Measurements from ENCODE around the gene STK17A.

The STK17A gene

DNA sequence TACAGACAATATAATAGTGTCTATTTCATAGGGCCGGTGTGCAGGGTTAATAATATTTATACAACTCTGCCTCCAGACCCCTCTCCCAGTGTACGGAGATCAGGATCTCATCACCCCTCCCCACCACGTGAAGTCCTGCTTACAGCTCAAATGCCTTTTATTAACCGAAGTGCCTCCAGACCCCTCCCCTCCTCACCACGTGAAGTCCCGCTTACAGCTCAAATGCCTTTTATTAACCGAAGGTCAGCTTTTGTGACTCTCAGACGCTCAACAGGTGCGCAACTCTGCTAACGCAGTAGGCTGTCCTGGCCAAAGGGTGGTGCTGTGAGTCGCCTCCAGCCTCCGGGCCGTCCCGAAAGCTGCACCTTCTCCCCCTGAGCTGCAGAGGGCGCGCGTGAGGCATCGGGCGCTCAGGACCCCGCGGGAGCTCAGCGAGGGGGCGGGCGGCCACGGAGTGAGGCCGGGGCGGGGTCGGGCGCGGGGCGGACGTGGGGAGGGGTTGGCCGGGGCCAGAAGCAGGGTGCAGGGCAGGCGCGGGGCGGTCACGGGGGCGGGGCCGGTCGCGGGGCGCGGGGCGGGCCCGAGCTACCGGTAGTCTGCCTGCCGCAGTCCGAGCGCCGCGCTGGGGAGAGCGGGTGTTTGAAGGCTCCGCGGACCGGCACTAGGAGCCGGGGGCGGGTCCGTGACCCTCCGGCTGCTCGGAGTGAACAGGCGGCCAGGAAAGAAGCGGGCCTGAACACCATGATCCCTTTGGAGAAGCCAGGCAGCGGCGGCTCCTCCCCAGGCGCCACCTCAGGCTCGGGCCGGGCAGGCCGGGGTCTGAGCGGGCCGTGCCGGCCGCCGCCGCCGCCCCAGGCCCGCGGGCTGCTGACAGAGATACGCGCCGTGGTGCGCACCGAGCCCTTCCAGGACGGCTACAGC lies at the start of gene STK17A:
TSS of gene STK17A (plus strand) at position 606 of the 921 bp plus-strand sequence. CDS start at position 742, 136 bp downstream.
- peak; percentile 95 for DNase-seq

DNA sequence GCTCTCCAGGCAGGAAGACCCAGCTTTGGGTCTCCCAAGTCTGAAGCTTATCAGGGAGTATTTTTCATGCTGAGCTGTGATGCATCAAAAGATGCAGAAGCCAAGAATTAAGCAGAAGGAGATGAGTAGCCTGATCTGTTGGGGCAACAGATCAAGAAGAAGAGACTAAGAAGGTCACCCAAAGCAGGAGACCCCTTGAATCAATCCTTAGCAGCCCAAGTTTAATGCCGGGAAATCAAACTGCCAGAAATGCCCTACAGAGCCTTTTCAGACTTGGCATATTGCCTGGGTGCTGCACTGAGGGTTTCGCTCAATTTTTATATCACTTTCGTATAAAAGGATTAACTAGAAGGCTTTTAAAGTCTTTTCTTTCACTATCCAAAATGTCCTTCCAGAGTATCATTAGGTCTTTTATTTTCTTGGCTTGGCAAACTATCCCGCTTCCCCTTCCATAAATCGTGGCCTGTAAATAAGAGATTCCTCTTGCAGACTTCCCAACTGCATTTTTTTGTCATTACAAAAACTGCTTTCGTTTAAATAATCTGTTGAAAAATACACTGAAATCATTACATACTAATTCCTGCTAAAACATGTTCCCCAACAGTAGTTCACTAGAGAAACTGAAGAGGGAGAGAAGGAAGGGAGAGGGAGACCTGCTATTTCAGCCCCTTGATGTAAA lies 49.0 kb upstream of the STK17A start:
- DNase-seq: no peak

DNA sequence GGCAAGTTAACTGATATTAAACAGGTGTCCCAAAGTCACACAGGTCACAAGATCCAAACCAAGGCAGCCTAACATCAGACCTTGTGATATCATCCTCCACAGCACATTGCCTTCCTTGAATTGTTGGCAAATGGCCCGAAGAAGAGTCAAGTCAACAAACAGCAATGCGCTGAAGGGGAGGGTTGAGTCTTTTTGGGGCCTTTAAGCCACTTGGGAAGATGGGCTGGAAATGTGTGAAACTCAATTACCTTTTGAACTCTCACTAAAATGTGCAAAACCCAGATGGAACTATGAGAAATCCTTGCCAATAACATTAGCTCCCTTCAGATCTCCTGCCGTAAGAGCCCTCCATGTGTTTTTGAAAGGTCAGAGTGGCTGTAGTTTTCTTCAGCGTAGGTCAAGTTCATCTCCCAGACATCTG lies 47.9 kb upstream of the STK17A start:
- DNase-seq: no peak

DNA sequence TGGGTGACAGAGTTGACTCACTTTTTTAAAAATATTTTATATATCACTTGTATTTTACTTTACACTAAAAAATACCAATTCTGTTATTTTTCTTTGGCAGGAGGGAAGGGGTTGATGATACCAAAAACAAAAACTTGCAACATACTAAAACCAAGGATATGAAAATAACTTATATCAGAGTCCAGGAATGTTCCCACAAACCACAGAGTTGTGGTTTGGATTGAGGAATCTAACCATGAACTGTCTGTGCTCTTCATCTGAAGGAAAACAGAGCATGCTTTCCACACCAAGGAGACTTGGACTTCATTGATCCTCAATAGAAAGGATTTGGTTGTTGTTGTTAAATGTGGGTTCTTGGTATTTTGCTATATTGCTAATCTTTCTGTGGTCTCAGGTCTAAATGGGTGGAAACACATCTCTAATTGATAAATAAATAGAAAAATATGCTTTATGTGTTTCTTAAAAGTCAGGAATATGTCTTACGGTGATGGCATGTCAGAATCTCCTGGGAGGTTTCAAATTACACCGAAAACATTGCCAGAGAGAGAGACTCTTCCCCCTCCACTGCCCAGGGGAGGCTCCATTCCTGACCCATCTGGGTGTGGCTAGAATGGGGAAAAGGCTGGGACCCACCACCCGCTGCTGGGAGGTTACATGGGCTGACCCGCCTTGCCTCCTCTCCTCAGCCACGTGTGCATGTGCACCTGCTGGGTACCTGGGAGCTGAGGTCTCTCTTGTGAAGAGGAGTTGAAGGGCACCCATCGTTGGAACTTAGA lies 46.9 kb upstream of the STK17A start:
- no peak for DNase-seq

DNA sequence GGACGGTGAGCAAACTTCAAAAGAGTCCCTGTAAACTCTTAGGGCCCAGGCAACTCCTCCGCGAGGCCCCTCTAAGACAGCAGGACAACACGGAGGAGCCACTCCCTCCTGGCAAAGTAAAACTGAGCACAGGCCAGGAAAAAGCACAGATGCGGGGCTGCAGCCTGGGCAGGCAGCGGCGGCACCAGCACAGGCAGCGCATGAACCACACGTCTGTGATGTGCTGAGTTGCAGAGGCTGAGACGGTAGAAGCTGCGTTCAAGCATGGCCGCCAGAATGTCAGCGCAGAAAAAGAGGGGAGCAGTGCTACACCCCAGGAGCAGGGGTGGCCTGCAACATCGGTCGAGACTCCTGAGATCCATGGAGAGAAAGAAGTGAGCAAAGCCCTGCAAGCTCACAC lies 46.1 kb upstream of the STK17A start:
- DNase-seq: no peak

DNA sequence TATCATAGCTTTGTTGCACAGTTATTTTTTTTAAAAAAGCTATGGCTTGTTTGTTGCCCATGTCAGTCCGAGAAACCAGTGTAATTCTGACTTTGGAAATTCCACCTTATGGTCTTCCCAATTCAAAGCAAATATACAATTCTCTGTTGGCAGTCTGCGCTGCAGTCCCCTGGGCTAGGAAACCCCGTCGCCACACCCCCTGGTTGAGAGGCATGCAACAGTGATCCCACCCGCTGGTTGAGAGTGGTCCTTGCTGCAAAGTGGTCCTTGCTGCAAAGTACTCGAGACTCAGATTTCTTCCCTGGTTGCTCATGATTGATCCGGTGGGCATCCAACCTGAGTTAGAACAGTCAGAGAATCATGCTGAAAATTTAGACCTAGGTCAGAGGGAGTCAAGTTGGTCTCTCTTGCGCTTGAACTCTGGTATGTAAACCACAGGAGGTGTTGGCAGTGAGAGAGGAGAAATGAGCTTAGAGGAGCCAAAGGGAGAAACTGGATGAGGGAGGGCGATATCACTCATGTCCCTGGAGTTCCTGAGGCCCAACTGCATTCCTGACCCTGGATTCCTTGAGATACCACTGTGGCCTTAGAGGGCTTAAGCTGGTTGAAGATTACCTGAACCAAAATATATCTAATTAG lies 45.0 kb upstream of the STK17A start:
- DNase-seq: no peak

DNA sequence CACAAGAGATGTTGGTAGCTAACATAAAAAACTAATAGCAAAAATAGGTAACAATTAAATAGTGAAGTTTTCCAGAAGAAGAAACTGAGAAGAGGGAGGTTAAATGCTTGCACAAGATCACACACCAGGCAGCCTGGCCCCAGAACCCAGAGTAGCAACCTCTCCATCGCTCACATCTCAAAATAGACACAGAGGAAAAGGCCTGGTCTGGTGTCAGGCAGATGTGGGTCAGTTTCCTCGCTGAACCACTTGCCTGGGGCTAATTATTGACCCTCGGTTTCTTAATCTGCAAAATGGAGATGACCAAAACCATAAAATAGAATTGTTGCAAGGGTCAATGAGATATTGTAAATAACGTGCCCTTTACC lies 44.5 kb upstream of the STK17A start:
- no peak for DNase-seq

DNA sequence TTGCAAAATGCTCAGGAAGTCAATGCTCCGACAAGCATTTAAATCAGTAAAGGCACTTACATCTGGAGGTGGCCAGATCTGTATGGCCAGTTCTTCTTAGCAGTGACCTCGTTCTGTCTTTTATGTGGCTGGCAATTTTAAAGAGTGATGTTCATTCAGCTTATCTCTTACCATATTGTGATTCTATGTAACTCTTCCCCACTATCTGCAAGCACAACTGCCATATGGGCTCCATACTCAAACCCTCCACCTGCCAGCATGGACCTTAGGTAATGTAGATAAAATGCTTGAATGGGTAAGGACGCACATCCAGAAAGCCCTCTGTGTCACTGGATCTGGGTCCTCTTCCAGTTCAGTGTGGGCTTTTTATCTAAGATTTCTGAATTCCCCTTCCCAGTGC lies 42.4 kb upstream of the STK17A start:
- DNase-seq: no peak

DNA sequence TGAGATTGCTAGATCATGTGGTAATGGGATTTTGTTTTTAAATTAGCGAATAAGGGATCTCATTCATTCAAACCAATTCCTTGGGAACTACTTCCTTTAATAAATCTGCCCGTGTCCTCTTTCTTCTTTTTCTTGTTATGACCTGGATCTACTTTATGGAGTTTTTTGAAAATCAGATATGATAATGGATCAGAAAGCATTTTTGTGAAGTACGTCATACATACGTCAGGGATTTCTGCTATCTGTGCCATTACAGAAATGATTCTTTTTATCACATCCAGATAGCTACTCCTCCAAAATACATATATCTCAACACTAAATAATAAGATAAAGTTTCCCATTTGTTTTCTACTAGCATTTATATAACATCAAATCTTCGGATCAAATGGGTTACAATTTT lies 40.2 kb upstream of the STK17A start:
- no peak for DNase-seq

DNA sequence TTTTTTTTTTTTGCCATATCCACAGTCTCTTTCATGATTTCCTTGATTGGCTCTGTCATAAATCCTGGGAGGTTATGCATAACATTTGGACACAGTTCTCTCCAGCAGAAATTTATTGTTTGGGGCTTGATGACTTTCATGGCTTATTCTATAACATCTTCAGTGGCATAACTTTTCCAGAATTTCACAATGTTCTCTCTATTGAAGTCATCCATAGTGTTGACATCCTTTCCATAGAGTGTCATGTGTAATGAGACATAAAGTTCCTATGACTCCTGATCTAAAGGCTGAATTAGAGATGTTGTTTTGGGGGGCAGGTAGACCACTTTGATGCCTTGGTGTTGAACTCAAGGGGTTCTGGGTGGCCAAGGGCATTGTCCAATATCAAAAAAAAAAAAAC lies 36.7 kb upstream of the STK17A start:
- no peak for DNase-seq

DNA sequence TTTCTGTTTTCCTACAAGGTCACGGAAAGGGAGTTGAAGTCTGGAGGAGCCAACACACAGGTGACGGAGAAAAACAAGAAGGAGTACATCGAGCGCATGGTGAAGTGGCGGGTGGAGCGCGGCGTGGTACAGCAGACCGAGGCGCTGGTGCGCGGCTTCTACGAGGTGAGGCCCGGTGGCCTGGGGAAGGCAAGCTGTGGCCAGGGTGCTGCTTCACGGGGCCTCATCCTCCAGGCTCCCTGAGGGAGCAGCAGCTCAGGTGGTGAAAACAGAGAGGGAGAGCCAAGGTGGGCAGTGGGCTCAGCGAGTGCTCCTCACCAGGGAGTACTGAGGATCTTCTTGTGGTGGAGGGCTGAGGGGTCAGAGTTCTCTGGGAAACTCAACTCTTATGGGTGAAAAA lies 32.5 kb upstream of the STK17A start:
- DNase-seq: no peak

DNA sequence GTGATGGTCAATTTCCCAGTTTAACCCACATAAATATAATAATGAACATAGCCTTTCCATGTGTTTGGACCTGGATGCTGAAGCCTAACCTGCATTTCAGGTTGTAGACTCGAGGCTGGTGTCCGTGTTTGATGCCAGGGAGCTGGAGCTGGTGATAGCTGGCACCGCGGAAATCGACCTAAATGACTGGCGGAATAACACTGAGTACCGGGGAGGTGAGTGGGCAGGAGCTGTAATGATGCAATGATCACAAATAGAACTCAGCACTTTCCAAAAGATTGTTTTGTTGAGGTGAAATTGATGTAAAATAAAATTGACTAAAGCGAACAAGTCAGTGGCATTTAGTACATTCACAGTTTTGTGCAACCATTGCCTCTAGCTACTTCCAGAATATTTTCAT lies 30.8 kb upstream of the STK17A start:
- DNase-seq: no peak

DNA sequence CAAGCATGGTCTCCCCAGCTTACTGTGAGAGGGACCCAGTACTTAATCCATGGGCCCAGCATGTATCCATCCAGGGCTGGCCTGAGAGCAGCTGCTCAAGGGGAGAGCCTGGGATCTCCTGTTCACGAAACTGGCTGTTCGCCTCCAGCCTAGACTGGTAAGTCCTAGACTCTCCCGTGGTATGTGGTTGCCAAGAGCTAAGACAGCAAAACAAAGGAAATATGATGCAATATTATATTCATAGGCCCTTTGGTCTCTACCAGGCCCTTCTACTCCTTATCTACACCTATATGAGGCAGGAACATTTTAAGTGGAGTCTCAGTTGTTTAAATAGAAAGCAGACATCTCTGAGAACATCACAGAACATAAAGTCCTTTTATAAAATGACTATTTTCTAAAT lies 28.9 kb upstream of the STK17A start:
- no peak for DNase-seq

DNA sequence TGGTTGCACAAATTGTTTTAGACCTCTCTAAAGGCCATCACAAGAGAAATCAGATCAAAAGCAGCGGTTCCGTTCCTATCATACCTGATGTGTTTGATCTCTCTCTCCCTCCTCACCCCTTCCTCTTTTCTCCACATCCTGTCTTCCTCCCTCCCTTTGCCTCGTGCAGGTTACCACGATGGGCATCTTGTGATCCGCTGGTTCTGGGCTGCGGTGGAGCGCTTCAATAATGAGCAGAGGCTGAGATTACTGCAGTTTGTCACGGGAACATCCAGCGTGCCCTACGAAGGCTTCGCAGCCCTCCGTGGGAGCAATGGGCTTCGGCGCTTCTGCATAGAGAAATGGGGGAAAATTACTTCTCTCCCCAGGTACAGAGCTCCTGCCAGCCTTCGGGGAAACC lies 28.5 kb upstream of the STK17A start:
- no peak for DNase-seq

DNA sequence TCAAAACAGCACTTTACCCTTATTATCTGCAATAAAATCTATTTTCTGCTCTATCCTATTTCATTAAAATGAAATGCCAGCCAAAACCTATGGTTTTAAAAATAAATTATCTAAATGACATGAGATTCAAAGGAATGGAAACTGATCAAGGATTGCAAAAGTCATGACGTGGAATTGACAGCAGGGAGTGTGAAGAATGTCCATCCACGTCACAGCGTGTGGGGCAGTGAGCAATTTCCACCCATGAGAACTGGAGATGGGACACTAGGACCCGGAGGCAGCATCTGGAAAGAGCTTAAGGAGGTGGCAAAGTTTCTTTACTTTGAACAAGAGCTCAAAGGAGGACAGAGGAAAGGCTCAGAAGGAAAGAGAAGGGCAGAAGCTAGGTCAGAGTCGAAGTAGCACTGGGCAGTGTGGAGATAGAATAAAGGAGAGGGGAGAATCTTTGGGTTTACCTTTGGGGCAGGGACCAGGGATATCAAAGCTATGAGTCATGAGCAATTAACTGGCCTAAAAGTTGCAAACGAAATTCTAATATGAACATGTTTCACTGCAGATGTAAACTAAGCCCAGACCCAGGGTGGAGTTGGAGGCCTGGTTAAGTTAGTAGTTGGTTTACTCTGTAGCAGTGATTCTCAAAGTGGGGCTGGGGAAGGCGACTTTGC lies 24.9 kb upstream of the STK17A start:
- no peak for DNase-seq

DNA sequence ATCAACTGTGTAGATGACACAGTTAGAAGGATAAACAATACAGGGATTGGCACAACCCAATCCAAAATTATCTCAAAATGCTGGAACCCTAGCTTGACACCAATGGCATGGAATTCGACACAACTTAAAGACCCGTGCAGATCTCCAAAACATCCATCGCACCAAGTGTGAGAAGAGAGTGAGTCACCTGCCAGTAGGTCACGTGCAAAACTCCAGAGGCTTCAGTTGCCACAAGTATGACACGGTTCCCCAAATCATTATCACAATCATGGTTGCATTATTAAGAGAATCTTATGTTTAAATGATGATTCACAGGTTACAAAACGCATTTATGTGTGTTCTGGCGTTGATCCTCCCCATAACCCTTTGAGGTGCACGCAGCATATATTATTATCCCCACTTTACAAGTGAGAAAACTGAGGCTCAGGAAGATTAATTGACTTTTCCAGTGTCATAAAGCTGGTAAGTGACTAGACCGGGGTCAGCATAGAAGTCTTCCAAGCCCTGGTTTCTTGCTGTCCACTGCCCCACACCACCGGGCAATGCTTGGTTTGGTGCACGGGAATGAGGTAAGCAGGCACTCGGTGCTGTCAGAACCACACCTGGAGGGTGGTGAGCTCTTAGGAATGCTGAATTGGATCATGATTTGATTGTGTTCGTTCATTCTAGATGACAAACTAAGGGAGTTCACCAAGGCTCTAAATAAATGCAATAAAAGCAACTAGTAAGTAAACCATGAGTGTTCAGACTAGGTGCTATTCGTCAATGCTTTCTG lies 23.6 kb upstream of the STK17A start:
- no peak for DNase-seq

DNA sequence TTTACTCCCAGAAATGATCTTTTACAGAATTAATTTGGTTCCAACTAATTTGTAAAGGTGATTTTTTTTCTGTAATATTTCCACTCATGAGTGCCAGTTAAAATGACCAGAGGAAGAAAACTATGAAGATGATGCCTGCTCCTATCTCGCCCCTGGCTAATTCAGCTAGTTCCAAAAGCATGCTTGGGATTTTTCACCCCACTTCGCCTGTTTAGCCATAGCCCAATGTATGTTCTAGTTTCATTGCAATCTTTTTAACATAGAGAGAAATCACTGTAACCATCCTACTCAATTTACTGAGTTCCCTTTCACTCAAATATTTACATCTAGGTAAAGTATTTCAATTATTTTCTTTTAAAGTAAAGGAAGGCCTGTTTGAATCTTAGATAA lies 23.0 kb upstream of the STK17A start:
- no peak for DNase-seq

DNA sequence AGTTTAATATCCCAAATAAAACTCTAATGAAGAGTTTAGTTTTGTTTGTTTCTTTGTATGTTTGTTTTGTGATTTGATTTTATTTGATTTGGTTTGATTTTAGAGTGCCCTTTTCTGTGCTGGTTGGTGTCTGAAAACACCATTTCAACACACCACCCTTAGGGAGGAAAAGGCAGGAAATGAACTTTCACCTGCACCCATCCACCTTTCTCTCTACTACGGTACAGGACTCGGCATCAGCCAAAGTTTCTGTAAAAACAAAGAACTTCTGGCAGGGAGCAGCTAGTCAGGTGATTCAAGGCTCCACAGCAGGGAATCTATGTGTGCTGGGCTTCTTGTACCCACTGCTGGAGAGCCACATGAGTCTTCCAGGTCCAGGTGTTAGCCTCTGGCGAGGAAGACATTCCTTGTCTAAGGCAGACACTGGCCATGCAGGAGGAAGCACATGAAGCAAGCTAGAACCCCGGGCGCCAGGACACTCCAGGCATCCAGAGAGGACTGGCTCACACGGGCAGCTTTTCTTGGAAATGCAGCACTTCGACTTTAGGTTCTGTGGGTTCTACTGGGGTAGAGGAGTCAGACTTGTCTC lies 22.1 kb upstream of the STK17A start:
- no peak for DNase-seq

DNA sequence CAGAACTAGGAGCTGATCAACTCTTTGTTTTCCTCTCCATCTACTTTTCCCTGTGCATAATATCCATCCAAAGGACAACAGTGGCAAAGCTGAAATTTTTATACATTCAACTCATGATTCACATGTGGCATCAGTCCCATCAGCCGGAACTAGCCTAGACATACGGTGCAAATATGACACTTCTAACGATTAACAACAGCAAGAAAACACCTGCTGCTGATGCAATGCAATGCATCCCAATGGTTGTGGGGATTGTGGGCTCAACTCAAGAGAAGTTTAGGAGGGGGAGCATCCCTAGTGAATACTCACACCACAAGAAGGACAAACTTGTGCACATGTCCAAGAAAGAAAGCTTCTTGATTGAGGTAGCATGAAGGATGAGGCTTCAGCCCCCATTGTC lies 20.5 kb upstream of the STK17A start:
- DNase-seq: no peak

DNA sequence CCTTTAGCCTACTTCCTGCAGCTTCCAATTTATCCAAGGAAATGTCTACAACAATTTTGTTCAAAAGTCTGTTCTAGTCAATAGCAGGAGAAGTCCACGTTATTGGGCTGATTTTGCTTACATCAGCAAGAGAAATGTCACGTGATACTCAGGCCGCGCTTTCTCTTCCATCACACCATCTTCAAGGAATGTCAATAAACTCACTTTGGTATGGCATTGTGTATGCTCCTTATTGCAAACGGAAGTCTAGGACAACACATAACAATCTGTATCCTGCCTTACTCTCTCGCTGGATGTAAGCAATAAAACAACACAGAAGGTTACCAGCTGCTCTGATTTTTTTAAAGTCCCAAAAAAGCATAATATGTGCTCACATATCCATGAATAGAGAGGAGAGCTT lies 17.1 kb upstream of the STK17A start:
- DNase-seq: no peak

DNA sequence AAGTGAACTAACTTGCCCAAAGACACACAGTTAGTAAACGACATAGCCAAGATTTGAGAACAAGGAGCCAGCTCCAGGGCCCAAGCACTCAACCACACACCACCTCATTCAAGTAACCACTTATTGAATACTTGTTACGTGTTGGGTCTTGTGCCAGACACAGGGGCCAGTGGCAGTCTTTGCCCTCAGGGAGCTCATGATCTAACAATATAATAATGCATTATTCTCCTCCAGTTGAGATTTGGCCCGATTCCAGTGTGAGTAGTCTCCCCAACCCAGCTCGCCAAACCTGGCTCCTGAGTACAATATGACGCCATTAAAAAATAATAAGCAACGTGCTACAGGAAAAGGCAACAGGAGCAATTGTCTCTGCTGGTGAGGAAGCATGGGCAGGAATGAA lies 14.4 kb upstream of the STK17A start:
- no peak for DNase-seq

All from CD4-positive, alpha-beta T cell treated with Interleukin-15 for 1 hour (primary cell).